NOMO-1 treated with DMSO at 0.1 percent for 48 hours (cell line): ENCODE results near the gene TRIM39.
"Not testable (repeated sequence)": the region's sequence is repeated elsewhere in the genome, so short reads cannot be mapped to it uniquely, and the experiment has no call there.

Experiments used
- DNase-seq: peaks from one replicate; lab custom pipeline; 2025; ENCODE audit not compliant: unreplicated experiment; lab: John Stamatoyannopoulos, UW

Gene TRIM39

GRCh38 chr6:30361661-30362060, 34.9 kb downstream of the TRIM39 start:
- no peak for DNase-seq

DNA sequence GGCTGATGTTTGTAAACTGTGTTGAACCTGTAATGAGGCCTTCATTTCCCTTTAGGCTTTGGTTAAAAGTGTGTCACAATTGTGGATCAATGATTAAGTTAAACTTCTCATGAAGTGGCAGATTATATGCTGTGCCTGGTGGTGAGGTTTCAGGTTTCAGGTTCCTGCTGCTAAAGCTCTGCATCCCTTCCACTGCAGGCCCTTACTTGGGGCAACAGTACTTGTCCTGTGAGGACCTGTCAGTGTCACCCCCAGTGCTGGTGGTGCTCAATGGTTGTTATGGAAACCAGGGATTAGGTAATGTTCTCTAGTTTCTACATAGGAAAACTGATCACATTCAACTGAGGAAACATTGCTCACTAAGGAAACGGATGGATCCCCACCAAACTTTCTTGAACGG, 36.7 kb downstream of the TRIM39 start:
- no peak for DNase-seq

- no peak for DNase-seq
Observed at GRCh38 chr6:30364591-30364990, 37.9 kb downstream of the TRIM39 start.

DNA sequence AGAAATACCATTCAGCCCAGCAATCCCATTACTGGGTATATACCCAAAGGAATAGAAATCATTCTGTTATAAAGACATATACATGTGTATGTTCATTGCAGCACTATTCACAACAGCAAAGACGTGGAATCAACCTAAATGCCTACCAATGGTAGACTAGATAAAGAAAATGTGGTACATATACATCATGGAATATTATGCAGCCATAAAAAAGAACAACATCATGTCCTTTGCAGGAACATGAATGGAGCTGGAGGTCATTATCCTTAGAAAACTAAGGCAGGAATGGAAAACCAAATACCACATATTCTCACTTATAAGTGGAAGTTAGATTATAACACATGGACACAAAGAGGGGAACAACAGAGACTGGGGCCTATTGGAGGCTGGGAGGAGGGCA, 42.6 kb downstream of the TRIM39 start:
- DNase-seq: not testable (repeated sequence)

GRCh38 chr6:30378290-30378937, 51.7 kb downstream of the TRIM39 start:
- DNase-seq: no peak

DNA sequence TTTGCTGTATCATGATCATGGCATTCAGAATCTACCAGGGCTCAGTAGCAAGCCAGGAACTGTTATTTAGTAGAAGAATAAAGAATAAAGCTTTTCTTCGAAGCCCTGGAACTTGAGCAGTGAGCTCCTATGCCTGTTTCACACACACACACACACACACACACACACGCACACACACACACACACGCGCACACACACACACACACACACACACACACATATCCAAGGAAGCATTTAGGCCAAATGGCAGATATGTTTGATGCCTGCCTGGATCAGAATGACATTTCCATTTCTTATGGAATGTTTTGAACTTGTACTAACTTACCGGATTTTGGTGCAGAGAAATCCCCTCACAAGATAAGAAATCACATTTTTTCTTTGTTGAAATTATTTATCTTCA, 53.7 kb downstream of the TRIM39 start:
- no peak for DNase-seq

- DNase-seq: no peak
Observed at GRCh38 chr6:30386166-30386565, 59.4 kb downstream of the TRIM39 start.

DNA sequence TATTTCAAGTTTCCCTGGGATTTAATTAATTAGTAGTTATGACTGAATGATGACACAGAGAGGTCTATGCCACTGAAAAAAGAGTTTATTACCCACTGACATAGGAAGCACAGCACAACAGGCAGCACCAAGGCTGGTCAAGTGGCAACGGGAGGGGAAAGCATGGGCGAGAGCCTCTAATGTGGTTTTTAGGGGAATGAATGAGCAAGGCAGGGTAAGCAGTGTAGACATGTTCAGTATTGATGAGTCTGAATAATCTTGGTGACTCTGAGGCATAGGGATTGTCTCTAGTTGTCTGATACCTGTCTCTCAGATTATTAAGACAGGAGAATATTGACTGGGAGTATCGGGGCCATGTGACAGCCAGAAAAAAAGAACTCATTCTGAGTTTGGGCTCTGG, 64.5 kb downstream of the TRIM39 start:
- DNase-seq: no peak
